Smooth muscle cell of the brain vasculature (primary cell): ENCODE results near the gene WDR91.
A peak's percentile ranks its signal among the peaks of the same experiment; 100 is the strongest.
"Not testable (repeated sequence)": the region's sequence is repeated elsewhere in the genome, so short reads cannot be mapped to it uniquely, and the experiment has no call there.

ENCODE experiments used
- DNase-seq: peaks from one replicate; pipeline ENCODE4 v3.0.0-alpha.2; 2012; ENCODE audit warnings: low read depth, low spot score

The WDR91 gene

DNA sequence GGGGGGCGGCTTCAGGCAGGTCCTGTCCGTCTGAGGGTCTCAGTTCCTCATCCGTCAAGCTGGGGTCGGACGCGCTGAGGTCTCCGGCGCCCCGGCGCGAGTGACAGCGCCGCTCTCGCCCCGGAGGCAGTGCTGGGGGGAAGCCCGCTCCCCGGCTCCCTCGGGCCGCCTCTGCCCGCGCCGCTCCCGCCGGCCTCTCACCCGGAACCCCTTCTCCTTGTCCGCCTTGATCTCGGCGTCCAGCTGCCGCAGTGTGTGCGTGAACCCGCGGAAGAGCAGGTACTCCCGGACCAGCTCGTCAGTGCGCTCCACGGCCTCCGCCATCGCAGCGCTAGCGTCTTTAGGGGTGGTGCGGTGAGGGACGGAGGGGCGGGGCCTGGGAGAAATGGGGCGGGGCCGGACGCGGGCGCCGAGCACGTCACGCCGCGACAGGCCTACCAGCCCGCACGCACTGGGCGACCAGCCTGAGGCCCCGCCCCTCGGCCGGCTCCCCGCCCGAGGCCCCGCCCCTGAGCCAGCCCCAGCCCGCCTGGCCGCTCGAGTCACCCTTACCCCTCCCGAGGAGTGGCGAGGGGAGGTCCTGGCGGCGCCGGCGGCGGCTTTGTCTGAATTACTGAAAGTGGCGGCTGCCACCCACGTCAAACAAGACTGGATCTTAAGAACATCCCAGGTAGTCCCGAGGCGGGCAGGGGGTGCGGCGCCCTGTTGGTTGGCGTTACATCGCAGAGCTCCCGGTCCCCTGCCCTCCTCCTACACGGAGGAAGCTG is at the start of gene WDR91:
Gene WDR91 (minus strand): TSS at position 348 of the 767 bp plus-strand sequence. CDS start 24 bp downstream, at position 324.
- peak; percentile 70 for DNase-seq

DNA sequence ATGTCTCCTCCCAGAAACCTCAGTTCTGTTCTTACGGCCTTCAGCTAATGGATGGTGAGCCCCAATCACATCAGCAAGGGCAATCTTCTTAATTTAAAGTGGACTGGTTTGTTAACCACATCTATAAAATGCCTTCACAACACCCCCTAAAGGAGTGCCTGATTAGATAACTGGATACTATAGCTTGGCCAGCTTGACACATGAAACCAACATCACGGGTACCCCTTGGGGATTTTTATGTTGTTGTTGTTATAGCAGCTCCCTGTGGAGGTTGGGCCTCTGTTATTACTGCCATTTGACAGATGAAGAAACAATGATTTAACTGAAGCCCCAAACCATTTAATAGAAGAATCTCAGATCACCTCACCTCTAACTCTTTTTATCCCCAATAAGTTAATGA is 49.1 kb upstream of the WDR91 start:
- peak; percentile 9 for DNase-seq

DNA sequence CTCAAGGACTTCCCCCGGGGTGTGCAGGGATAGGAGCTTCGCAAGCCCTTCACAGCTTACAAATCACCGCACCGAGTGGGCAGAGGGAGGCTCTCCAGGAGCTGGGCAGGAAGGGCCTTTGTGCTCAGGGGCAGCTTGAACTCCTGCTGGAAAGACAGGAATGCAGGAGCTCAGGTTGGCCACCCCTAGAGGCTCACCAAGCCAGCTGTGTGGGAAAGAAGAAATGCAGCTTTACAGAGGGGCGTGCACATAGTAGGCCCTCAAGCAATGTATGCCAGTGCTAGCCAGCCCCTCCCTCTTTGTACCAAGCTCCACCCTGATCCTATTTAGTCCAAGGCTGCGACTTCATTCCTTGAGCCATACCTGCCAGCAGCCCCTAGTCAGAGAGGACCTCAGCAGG is 48.4 kb upstream of the WDR91 start:
- no peak for DNase-seq

DNA sequence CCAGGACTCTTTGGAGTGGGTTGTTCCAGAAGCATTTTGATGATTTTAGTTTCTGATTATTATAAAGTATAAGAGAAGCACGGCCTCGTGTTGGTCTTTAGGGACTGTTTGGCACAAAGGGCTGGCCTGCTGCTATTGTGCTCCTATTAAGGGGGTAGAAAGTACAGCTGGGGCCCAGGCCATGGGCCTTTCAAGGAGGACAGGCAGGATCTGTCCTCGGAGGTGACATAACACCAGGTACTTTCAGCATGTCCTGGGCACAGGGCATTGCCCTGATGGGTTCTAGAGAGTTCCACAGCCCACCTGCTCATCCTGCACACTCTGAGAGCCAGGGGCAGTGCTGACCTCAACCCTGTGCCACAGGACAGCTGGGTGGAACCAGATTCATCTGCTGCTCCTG is 47.3 kb upstream of the WDR91 start:
- no peak for DNase-seq

DNA sequence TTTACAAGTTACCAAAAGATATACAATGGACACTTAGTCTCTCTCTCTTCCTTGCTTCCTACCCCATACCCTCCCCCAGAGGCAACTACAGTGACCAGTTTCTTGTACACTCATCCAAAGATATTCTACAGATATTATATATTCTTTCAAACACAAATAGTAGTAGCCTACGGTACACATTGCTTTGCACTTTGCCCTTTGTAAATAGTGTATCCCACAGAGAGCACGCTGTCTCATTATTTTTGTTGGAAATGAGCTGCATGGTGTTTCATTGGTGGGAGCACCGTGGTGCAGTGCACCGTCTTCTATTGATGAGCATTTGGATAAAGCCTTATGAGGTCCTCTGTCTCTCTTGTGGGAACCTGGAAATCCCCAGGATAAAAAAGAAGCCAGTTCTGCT is 46.5 kb upstream of the WDR91 start:
- peak; percentile 60 for DNase-seq

DNA sequence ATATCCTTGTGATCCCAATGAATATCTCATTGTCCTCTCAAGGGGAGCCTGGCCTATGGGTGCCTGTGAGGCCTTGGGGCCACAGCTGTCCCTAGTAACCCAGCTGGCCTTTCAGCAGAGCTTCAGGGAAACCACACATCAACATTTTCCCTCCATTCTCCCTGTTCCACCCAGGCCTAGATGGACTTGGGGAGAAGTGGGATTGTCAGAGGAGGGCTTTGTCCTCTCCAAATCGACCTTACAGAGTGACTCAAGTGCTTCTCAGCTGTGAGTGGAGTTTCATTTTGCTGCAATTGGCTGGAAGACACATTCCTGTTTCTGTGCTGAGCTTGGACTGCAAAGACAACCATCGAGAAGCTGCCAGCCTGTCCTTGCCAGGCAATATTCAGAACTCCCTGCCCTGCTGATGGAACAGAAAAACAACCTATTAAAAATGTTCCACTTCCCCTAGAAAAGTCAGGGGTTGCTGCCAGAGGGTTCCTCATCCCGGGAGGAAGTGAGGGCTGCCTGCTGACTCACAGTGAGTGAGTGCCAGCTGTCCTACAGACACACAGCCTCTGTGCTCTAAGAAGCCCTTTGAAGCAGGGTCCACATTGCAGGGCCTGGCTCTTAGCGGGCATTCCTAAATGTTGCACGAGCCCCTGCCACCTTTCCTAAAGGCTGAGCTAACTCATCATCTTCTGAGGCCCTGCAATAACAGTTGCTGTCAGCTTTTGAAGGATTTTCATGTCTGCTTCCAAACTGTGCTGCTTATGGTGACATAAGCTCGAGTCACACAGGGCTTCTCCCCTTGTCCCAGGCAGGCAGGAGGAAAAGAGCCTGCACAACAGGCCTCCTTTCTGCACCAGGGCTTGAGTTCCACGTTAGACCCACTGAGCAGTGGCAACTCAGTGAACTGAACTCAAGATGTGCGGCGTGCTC is 42.8 kb upstream of the WDR91 start:
- DNase-seq = peak; percentile 6

DNA sequence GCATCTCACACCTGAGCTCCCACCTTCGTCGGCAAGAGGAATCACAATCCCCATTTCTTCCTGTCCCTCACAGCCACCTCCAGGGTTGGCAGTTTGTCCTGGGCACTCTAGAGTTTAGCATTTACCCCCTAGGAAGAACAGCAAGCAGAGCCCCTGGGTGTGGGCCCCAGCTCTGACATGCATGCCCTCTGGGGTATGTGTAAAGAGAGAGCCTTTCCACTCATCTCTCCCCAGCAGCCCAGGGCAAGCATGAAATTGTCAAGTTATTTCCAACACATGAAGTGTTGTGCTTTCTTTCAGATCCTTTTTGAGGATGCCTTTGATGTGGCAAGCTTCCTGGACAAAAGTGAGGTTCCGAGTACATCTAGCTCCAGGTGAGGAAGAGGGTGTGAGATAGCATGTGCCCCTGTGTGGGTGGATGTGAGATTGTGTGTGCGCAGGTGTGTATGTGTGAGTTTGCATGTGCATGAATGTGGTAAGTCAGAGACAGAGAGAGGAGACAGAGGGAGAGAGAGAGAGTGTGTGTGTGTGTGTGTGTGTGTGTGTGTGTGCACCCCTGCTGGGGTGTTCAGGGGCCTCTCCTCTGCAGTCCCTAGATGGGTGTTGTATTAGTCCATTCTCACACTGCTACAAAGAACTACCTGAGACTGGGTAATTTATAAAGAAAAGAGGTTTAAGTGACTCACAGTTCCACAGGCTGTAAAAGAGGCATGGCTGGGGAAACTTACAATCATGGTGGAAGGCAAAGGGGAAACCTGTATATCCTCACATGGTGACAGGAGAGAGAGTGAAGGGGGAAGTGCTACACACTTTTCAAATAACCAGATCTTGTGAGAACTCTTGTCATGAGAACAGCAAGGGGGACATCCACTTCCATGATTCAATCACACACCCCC is 40.4 kb upstream of the WDR91 start:
- DNase-seq = no peak

DNA sequence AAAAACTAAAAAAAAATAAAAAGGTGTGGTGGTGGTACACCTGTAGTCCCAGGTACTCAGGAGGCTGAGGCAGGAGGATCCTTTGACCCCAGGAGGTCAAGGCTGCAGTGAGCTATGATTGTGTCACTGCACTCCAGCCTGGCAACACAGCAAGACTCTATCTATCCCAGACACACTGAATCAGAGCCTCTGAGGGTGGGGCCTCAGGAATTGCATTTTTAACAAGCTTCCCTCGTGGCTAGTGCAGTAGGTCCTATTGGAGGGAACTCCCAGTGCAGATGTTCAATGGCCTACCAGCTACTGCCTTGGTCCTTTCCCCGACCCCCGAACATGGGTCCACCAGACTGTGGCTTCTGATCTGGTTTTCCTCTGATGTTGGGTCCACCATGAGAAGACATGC is 37.2 kb upstream of the WDR91 start:
- no peak for DNase-seq

DNA sequence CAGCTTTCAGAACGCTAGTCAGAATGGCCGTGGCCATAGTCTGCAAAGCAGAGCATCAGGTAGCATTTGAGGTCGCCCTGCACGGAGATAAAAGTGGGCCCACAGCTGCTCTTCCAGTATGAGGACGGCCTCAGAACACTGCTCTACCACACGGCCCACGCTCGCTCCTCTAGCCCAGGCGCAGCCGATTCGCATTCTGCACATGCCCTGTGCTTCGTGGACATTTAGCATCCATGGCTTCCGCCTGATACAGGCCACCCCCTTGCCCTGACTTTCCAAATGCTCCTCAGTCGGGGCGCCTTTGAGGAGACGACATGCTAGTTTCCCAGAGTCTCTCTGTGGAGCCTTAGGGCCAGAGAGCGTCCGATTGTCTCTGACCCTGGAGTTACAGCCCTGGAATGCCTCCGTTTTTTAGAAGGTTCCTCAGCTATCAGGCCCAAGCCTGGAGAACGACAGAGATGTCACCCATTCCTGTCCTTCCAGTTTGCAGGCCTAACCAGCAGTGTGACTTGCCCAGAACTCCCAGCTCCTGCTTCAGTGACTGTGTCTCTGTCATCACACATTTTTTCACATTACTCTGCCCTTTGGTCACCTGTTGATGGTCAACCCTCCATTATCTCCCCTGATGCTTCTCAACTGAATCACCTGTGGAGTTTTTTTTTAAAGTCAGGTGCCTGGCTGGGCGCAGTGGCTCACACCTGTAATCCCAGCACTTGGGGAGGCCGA is 36.6 kb upstream of the WDR91 start:
- no peak for DNase-seq

DNA sequence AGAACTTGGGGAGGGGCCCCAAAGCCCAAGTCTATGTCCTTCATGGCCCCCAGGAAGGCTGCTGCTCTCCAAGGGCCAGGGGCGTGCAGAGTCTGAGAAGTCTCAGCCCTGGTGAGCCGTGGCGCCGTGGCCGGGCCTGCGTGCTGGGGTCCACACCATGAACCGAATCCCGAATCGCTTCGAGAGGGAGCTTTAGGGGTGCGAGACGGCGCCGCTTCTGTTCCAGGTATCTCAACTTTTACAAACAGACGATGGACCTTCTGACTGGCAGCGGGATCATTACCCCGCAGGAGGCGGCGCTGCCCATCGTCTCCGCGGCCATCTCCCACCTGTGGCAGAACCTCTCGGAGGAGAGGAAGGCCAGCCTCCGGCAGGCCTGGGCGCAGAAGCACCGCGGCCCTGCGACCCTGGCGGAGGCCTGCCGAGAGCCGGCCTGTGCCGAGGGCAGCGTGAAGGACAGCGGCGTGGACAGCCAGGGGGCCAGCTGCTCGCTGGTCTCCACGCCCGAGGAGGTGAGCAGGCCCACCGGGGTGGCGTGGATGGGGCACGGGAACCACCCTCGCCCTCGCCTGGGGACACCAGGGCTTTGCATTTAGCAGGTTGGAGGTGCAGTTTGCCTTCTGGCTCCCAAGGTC is 35.0 kb upstream of the WDR91 start:
- DNase-seq = no peak

DNA sequence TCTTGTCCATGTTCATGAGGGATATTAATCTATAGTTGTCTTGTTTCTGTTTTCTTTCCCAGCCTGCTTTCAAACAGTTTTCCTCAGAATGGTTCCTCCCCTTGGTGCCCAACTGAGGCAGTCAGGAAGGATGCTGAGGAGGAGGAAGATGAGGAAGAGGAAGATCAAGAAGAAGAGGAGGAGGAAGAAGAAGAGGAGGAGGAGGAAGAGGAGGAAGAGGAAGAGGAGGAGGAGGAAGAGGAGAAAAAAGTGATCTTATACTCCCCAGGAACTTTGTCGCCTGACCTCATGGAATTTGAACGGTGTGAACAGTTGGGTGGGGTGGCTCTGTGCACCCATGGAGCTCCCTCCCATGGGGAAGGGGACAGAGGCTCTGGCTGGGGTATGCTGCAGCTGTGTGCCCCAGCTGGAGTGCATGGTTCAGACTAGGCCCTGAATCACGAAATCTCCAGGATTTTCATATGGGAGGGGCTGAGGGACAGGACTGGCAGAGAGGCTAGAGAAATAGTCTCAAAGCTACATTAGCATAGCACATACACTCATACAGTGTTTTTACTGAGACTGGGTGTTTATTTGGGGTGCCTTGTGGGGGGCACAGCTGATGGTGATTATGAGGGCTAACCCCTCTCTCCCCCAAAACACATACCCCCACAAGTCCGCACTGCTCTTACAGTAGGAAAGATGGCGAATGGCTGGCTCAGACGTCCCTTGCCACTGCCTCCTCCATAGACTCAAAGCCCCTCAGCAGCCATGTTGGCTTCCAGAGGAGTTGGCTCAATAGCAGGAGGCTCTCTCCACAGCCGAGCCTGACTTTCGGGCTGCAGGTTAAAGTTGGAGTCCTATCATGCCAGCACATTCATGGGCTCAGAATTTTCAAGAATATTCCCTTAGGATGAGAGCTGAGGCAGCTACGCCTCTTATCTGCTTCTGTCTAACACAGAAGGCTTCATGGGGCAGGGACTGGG is 34.2 kb upstream of the WDR91 start:
- DNase-seq = no peak

DNA sequence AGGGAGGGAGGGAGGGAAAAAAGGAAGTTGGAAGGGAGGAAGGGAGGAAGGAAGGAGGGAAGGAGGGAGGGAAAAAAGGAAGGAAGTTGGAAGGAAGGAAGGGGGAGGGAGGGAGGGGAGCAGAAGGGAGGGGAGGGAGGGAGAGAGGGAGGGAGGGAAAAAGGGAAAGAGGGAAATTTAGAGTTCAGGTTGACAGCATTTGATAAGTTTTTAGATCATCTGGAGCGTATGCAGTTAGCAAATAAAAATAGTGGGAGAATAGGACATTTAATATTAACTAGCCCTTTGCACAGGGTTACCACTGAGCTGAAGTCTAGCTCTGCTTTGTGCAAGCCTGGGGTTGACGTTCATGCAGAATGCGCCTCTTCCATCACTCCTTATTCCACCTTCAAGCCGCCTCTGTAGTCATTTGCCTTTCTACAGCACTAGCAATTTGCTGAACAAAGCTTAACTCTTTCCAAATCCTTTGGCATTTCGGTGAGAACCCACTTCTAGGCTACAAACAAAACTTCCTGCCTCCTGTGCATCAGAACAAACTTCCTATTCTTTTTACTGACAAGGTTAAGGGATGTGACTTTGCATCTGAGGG is 30.9 kb upstream of the WDR91 start:
- DNase-seq = no peak

DNA sequence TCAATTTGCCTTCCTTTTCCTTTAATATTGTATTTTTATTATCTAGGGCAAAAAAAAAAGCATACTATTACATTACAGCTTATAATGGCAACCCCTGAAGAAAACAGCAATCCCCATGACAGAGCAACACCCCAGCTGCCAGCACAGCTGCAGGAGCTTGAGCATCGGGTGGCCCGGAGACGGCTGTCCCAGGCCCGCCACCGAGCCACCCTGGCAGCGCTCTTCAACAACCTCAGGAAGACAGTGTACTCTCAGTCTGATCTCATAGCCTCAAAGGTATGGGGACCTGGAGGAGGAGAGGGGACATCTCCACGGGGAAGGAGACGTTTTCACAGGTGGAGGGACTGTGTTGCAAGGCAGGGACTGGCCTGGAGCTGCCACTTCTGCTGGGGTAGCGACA is 29.1 kb upstream of the WDR91 start:
- no peak for DNase-seq

DNA sequence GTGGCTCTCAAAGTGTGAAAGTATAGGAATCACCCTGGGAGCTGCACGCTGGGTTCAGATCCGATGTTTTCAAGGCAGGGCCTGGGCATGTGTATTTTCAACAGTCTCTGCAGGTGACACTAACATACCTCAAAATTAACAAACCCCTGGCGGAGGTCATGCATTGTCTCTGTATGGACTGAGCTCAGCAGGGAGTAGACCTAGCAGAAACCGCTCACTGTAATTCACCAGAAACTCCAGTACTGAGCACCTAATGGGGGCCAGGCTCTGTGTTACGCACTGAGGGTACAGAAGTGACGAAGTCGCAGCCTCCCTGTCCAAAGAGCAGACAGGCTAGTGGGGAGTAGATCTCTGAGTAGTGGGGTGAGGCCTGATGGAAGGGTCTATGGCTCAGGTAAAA is 27.9 kb upstream of the WDR91 start:
- no peak for DNase-seq

DNA sequence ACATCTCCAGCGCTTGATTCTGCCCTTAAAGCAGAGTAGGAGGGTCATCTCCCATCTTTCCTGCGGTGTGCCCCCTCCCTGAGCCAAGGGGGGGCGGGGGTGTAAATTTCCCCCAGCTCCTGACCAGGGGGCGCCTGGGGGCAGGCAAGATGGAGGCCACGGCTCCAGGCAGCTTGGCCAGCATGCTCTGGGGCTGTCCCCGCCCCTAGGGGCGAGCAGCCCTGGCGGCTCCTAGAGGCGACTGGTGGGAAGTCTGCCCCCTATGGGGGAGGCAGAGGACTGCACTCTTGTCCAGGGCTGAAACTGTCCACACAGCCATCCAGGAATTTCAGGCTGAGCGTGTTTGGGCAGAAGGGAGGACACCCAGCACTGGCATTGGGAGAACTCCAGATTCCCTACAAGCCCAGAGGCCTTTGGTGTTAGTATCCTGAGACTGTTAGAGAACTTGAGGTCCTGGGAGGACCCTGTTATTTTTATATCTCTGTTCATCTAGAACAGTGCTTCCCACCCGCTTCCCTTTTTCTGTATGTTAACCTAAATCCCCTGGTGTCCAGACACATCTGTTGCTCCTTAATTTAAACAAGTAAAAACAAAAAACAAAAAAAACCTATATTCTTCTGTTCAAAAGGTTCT is 26.9 kb upstream of the WDR91 start:
- no peak for DNase-seq

DNA sequence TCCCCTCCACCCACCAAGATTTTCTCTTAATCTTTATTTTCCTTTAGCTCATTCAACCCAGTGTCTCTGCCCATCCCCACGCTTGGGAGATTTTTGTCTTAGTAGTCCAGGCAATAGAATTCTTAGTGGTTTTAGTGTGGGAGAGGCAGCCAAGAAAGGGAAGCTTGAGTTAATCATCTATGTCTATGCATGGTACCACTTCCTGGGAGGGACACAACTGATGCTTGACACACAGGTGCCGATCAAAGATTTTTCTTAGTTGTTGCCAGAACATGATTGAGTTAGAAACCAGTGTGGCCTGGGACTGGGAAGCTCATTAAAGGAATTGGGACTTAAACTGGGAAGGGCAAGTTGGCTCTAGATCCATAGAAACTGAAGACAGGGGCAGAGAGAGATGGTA is 25.4 kb upstream of the WDR91 start:
- DNase-seq = no peak

DNA sequence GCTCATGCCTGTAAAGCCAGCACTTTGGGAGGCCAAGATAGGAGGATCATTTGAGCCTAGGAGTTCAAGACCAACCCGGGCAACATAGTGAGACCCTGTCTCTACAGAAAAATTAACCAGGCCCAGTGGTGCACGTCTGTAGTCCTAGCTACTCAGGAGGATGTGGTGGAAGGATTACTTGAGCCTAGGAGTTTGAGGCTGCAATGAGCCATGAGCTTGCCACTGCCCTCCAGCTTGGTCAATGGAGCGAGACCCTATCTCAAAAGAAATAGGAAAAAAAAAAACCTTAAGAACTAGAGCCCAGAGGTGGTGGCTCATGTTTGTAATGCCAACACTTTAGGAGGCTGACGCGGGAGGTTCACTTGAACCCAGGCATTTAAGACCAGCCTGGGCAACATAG is 24.5 kb upstream of the WDR91 start:
- no peak for DNase-seq

DNA sequence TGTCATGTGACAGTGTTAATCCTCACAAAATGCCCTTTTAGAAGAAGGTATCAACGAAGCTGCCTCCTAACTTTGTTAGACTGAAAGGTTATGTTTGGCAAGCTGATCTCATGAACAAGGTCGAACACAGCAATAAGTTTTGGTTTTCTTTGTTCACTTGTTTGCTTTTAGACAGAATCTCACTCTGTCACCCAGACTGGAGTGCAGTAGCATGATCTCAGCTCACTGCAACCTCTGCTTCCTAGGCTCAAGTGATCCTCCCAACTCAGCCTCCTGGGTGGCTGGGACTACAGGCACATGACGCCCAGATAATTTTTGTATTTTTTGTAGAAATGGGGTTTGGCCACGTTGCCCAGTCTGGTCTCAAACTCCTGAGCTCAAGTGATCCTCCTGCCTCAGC is 23.4 kb upstream of the WDR91 start:
- no peak for DNase-seq

DNA sequence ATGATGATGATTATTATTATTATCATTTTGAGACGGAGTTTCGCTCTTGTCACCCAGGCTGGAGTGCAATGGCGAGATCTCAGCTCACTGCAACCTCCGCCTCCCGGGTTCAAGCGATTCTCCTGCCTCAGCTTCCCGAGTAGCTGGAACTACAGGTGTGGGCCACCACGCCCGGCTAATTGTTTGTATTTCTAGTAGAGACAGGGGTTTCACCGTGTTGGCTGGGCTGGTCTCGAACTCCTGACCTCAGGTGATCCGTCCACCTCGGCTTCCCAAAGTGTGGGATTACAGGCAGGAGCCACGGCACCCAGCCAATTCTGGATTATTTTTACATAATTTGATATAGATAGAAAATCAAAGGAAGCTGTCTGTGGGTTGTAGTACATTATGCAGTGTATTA is 22.8 kb upstream of the WDR91 start:
- DNase-seq = not testable (repeated sequence)
